Measurements from ENCODE around the gene STPG3.

- TF ChIP-seq CTCF (IDR thresholded peaks at IDR 0.05) (no peak), JUNB (IDR thresholded peaks at IDR 0.05) (no peak)
Measured at GRCh38 chr9:137233143-137233980, 17.7 kb upstream of the STPG3 start.
